Measurements from ENCODE around the gene ZNF3.

Gene ZNF3

GRCh38 chr7:100088621-100089457 is 7.3 kb upstream of the ZNF3 start, which contains the start of gene COPS6:
COPS6 (plus strand) TSS chr7:100088969; CDS start chr7:100088991, 22 bp downstream.
- peak; percentile 63 for DNase-seq (ENCODE audit: low spot score)

- no peak for DNase-seq (ENCODE audit: low spot score)
Observed at GRCh38 chr7:100088095-100088620, 6.6 kb upstream of the ZNF3 start.

GRCh38 chr7:100087055-100087750 is 5.7 kb upstream of the ZNF3 start:
- DNase-seq (ENCODE audit: low spot score): no peak

DNA sequence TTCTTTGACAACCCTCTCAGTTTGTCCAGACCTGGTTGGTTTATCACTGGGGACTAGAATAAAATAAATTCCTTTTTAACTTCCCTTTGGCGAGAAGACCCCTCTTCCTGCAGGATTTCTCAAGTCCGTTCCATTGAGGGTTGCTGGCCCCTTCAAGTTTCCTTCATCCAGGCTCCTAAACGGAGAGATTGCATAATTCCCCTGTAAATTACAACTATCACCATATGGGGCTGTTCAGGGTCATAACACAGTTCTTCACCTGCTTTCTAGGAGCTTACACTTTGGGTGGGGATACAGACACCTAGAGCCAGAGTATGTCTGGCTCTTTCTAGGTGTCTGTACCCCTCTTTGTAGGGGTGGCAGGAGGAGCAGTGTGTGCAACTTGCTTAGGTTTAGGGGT is 4.0 kb upstream of the ZNF3 start:
- DNase-seq (ENCODE audit: low spot score): no peak

DNA sequence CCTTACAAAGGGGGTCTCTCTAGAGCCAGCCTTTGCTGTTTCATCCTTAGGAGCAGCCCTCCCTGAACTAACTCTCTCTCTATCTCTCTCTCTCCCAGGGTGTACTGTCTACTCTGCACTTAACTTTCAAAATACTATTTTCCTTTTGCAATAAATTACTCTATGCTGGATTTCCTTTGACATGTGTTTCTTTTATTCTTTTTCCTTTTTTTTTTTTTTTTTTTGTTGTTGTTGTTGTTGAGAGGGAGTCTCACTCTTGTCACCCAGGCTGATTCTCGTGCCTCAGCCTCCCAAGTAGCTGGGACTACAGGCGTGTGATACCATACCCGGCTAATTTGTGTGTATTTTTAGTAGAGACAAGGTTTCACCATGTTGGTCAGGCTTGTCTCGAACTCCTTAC is 1.5 kb upstream of the ZNF3 start:
- DNase-seq (ENCODE audit: low spot score): no peak

- DNase-seq (ENCODE audit: low spot score): no peak
Observed at GRCh38 chr7:100080907-100081534, 502 bp downstream of the ZNF3 start.

- no peak for DNase-seq (ENCODE audit: low spot score)
Observed at GRCh38 chr7:100079024-100079560, 2.4 kb downstream of the ZNF3 start.

DNA sequence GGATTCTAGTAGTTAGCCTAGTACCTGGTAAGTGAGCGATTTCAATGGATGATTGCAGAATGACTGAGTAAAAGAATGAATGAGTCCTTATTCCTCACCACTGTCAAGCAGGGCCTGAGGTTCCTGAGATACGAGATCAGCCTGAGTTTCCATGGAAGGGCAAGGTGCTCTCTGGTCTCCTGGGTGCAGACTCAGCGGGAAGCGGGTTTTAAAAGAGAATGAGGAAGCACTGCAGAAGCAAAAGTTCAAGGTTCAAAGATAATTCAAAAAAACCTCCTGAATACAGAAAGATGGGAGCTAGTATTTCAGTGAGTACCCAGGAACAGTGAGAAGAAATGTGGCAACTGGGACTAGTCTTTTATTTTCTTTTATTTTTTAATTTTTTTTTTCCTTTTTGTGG is 4.3 kb downstream of the ZNF3 start:
- no peak for DNase-seq (ENCODE audit: low spot score)

- DNase-seq (ENCODE audit: low spot score): no peak
Observed at GRCh38 chr7:100075418-100075817, 6.1 kb downstream of the ZNF3 start.

DNA sequence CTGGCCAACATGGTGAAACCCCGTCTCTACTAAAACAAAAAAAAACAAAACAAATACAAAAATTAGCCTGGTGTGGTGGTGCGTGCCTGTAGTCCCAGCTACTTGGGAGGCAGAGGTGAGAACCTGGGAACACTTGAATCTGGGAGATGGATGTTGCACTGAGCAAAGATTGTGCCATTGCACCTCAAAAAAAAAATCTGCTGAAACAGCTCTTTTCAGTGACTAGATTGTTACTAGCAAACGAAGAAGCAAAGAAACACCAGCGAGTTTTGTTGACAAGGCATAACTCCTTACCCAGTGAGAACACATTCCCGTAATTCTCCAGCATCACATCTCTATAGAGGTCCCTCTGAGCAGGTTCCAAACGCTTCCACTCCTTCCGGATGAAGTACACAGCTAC is 6.7 kb downstream of the ZNF3 start:
- no peak for DNase-seq (ENCODE audit: low spot score)

DNA sequence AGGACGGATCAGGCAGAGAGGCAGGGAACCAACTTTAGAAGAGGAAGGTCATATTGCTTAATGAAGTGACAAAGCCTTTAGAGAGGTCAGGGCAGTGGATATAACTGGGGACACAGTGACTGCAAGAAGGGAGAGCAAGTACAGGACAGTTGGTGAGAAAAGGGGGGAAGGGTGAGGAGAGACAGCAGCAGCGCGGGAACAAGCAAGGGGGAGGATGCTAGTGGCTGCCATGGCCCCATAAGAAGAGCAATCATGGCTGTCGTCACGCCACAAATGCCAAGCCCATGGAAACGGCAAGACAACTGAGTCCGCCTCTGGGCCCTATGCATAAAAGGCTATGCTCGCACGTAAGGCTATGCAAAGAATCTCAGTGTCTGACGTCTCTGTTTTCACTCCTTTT is 9.1 kb downstream of the ZNF3 start:
- no peak for DNase-seq (ENCODE audit: low spot score)

DNA sequence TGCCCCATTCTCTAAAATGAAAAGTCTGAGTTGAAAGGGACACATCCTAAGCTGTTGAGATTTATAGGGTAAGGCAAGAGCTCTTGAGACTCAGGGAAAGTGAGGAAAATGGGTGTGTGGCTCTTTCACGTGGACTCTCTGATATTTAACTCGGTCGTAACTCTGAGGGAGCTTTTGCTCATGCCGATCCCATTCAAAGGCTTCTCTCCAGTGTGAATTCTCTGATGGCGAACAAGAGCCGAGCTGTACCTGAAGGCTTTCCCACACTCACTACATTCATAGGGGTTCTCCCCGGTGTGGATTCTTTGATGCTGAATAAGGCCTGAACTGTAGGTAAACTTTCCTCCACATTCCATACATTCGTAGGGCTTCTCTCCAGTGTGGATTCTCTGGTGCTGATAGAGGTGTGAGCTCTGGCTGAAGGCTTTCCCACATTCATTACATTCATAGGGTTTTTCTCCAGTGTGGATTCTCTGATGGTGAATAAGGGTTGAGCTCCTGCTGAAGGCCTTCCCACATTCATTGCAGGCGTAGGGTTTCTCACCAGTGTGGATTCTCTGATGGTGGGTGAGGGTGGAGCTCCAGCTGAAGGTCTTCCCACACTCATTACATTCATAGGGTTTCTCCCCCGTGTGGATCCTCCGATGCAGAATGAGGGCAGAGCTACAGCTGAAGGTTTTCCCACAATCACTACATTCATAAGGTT is 10.4 kb downstream of the ZNF3 start:
- DNase-seq (ENCODE audit: low spot score): no peak

DNA sequence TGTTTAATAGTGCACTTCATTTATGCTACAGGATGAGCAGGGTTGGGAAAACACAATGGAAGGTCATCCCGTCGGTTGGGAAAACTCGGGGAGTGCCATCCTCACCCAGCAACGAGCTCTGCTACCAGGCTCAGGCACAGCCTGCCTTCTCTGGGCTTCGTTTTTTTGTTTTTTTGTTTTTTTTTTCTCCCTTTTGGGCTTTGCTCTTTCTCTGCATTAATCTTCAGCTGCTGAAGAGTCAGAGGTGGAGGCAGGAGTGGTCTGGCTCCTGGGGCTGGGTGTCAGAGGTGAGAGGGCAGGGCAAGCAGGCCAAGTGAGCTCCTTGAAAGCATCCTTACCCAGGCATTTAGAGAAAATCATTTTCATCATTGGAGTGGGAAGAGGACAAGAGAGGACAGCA is 11.5 kb downstream of the ZNF3 start:
- no peak for DNase-seq (ENCODE audit: low spot score)

GRCh38 chr7:100066953-100067352 is 14.6 kb downstream of the ZNF3 start:
- no peak for DNase-seq (ENCODE audit: low spot score)

- DNase-seq (ENCODE audit: low spot score): no peak
Observed at GRCh38 chr7:100065452-100066186, 15.9 kb downstream of the ZNF3 start.

DNA sequence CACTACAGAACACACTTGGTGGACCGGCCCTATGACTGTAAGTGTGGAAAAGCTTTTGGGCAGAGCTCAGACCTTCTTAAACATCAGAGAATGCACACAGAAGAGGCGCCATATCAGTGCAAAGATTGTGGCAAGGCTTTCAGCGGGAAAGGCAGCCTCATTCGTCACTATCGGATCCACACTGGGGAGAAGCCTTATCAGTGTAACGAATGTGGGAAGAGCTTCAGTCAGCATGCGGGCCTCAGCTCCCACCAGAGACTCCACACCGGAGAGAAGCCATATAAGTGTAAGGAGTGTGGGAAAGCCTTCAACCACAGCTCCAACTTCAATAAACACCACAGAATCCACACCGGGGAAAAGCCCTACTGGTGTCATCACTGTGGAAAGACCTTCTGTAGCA is 17.4 kb downstream of the ZNF3 start:
- DNase-seq (ENCODE audit: low spot score): no peak

GRCh38 chr7:100063376-100063775 is 18.1 kb downstream of the ZNF3 start:
- DNase-seq (ENCODE audit: low spot score): no peak

DNA sequence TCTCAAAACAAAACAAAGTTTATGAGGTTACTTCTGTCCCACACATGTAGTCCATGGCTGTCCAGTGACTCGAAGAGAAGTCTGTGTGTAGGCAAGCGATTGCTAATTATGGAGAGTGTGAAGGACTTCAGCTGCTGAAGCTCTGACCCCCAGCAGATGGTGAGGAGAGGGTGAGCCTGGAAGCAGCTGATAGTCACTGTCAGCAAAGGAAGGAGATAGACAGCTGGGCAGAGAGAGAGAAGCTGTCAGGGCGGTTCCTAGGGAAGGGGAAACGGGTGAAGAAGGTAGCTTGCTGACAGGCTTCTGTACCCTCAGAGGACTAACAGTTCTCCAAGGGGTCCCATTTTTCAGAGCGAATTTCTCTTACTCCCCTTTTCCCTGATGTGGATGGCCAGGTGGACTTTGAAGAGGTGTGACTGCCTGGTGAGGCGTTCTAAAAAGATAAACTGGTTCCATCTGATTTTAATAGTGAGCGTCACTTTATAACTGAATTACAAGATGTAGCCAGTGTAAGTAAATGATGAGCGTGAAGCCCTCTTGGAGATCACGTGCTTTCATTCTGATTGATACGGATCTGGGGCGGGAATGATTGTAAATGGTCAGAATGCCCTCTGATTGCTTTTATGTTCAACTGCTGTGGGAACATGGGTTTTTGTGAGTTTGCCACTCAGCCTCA is 19.9 kb downstream of the ZNF3 start:
- DNase-seq (ENCODE audit: low spot score): no peak

DNA sequence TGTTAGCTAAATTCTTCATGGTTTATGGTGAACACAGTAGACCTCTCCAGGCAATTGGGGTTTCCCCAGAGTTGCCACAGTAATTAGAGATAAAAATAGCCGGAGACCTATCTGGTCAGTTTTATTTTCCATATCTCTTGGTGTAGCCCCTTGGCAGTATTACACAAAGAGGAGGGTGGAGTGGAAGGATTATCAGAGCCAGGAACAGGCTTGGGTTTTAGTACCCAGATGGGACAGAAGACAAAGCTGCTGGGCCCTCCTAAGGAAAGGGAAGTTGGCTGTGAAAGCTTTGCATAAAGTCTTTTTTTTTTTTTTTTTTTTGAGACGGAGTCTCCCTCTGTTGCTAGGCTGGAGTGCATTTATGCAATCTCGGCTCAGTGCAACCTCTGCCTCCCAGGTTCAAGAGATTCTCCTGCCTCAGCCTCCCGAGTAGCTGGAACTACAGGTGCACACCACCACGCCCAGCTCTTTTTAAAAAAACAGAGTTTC is 22.2 kb downstream of the ZNF3 start:
- no peak for DNase-seq (ENCODE audit: low spot score)

DNA sequence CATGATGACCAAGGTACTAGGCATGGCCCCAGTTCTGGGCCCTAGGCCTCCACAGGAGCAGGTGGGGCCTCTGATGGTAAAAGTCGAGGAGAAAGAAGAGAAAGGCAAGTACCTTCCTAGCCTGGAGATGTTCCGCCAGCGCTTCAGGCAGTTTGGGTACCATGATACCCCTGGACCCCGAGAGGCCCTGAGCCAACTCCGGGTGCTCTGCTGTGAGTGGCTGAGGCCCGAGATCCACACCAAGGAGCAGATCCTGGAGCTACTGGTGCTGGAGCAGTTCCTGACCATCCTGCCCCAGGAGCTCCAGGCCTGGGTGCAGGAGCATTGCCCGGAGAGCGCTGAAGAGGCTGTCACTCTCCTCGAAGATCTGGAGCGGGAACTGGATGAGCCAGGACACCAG is 24.5 kb downstream of the ZNF3 start:
- DNase-seq (ENCODE audit: low spot score): no peak
